ENCODE measurements around the gene IL20RA.

DNA sequence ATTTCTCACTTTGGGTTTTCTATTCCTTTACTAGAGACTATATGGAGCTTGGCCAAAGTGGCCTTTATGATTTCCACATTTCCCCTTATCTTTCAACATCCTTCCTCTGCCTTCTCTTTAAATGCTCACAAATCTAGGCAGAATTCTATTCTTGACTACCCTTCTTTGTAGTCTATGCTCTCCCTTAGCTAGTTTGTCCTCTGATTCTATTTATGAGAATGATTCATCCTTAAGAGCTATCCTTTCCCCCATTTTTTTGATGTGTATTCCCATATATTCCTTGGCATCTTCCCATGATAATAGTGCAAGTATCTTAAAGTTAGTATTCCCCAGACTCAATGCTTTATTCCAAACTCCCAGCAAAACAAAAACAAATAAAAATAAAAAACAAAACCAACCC lies 53.1 kb downstream of the IL20RA start:
- TF ChIP-seq, protein P1, sequence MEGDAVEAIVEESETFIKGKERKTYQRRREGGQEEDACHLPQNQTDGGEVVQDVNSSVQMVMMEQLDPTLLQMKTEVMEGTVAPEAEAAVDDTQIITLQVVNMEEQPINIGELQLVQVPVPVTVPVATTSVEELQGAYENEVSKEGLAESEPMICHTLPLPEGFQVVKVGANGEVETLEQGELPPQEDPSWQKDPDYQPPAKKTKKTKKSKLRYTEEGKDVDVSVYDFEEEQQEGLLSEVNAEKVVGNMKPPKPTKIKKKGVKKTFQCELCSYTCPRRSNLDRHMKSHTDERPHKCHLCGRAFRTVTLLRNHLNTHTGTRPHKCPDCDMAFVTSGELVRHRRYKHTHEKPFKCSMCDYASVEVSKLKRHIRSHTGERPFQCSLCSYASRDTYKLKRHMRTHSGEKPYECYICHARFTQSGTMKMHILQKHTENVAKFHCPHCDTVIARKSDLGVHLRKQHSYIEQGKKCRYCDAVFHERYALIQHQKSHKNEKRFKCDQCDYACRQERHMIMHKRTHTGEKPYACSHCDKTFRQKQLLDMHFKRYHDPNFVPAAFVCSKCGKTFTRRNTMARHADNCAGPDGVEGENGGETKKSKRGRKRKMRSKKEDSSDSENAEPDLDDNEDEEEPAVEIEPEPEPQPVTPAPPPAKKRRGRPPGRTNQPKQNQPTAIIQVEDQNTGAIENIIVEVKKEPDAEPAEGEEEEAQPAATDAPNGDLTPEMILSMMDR (IDR thresholded peaks at IDR 0.05) = no peak
- no peak for TF ChIP-seq POLR2A (IDR thresholded peaks at IDR 0.05)
- TF ChIP-seq EP300 (IDR thresholded peaks at IDR 0.05) = no peak
